HCT116 (cell line): Measurements from ENCODE around the gene GAK.

Experiments
- EGR1 ChIP-seq: IDR thresholded peaks from 2 replicates; pipeline ENCODE4 v1.6.1; 2012; ENCODE audit warnings: low read depth
- EZH2 ChIP-seq: fragments of 200-600 bp; sonication (generic); IDR thresholded peaks from 2 replicates; pipeline ENCODE4 v1.6.1; 2017; ENCODE audit warnings: antibody characterized with exemption, mixed run types
- EZH2phosphoT487 ChIP-seq: fragments of 200-600 bp; IDR thresholded peaks from 2 replicates; pipeline ENCODE4 v1.6.1; 2018; ENCODE audit warnings: antibody characterized with exemption, borderline replicate concordance
- MAX ChIP-seq: IDR thresholded peaks from 2 replicates; pipeline ENCODE4 v1.6.1; 2012
- POLR2A ChIP-seq: IDR thresholded peaks from 2 replicates; pipeline ENCODE4 v1.7.0; 2011; ENCODE audit warnings: borderline replicate concordance; ENCODE audit not compliant: insufficient read depth, insufficient read length; ENCODE audit errors: extremely low read depth
- POLR2AphosphoS5 ChIP-seq: IDR thresholded peaks from 2 replicates; pipeline ENCODE4 v1.6.1; 2011; ENCODE audit warnings: mild to moderate bottlenecking, low read depth, low read length, moderate library complexity
- REST ChIP-seq: IDR thresholded peaks from 2 replicates; pipeline ENCODE4 v1.6.1; 2012; ENCODE audit warnings: low read depth
- SRF ChIP-seq: IDR thresholded peaks from 2 replicates; pipeline ENCODE4 v1.6.1; 2012; ENCODE audit warnings: low read depth
- YY1 ChIP-seq: IDR thresholded peaks from 2 replicates; pipeline ENCODE4 v1.6.1; 2011; ENCODE audit warnings: low read length, low read depth, moderate library complexity, mild to moderate bottlenecking; ENCODE audit not compliant: insufficient replicate concordance; ENCODE audit errors: extremely low read depth
- ZBTB33 ChIP-seq: IDR thresholded peaks from 2 replicates; pipeline ENCODE4 v1.6.1; 2011; ENCODE audit warnings: mild to moderate bottlenecking, low read length, moderate library complexity; ENCODE audit not compliant: insufficient replicate concordance; ENCODE audit errors: extremely low read depth
- ZFX ChIP-seq: fragments of 450-650 bp; IDR thresholded peaks from 2 replicates; pipeline ENCODE4 v1.6.1; 2017
- ZNF274 ChIP-seq: fragments of 200-500 bp; sonication (Bioruptor generic); IDR thresholded peaks from 2 replicates; pipeline ENCODE4 v1.6.1; 2014; ENCODE audit warnings: mild to moderate bottlenecking, low read depth, low read length, inconsistent platforms
- TF ChIP-seq, protein P1 (sequence below), 3 experiments: fragments of 200-600 bp in 1 of 3; sonication (generic) in 1 of 3; IDR thresholded peaks in 2 of 3; conservative IDR thresholded peaks in 1 of 3; 2 replicates each; pipeline ENCODE4 v1.5.1; 2012 to 2017; ENCODE audit warnings: low read depth in 2 of 3, low read length in 2 of 3, antibody characterized with exemption in 1 of 3, borderline replicate concordance in 1 of 3, control low read depth in 1 of 3, mild to moderate bottlenecking in 1 of 3, mixed read lengths in 1 of 3, mixed run types in 1 of 3, moderate library complexity in 1 of 3; ENCODE audit not compliant: insufficient read depth in 1 of 3

DNA sequence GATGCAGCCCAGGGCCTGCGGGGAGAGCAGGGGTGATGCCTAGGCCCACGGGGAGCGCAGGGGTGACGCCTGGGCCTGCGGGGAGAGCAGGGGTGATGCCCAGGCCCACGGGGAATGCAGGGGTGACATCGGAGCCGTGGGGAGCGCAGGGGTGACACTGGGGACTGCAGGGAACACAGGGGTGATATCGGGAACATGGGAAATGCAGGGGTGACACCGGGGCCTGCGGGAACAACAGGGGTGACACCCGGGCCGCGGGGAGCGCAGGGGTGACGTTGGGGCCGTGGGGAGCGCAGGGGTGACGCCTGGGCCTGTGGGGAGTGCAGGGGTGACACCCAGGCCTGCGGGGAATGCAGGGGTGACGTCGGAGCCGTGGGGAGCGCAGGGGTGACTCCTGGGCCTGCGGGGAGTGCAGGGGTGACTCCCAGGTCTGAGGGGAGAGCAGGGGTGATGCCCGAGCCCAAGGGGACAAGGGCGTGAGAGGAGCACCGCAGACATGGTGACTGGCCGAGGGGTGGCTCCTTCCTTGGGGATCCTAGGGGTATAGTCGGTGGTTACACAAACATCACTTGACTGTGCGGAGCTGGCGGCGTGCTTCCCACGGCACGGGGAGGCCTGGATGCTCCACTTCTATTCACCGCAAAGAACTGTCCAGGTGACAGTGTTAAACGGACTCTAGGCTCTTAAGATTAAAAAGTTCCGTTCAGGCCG lies 38.0 kb downstream of the GAK start:
- no peak for TF ChIP-seq POLR2A
- TF ChIP-seq, protein P1, sequence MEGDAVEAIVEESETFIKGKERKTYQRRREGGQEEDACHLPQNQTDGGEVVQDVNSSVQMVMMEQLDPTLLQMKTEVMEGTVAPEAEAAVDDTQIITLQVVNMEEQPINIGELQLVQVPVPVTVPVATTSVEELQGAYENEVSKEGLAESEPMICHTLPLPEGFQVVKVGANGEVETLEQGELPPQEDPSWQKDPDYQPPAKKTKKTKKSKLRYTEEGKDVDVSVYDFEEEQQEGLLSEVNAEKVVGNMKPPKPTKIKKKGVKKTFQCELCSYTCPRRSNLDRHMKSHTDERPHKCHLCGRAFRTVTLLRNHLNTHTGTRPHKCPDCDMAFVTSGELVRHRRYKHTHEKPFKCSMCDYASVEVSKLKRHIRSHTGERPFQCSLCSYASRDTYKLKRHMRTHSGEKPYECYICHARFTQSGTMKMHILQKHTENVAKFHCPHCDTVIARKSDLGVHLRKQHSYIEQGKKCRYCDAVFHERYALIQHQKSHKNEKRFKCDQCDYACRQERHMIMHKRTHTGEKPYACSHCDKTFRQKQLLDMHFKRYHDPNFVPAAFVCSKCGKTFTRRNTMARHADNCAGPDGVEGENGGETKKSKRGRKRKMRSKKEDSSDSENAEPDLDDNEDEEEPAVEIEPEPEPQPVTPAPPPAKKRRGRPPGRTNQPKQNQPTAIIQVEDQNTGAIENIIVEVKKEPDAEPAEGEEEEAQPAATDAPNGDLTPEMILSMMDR (IDR thresholded peaks at IDR 0.05 in 2 of 3, conservative IDR thresholded peaks at IDR 0.05 in 1 of 3; ENCODE audit: borderline replicate concordance in 1 of 3, insufficient read depth in 1 of 3, low read depth in 2 of 3, low read length in 2 of 3), result no peak
- TF ChIP-seq YY1, result no peak
- no peak for TF ChIP-seq POLR2AphosphoS5
- TF ChIP-seq EZH2, result no peak
- no peak for TF ChIP-seq SRF
- no peak for TF ChIP-seq REST
- no peak for TF ChIP-seq ZFX
- TF ChIP-seq EZH2phosphoT487, result no peak
- TF ChIP-seq ZNF274, result no peak
- TF ChIP-seq EGR1, result no peak
- no peak for TF ChIP-seq MAX
- no peak for TF ChIP-seq ZBTB33
